Brain microvascular endothelial cell (primary cell): ENCODE results near the gene AFF3.

ENCODE experiments used
- DNase-seq: peaks from one replicate; pipeline ENCODE4 v3.0.0-alpha.2; 2020
- H3K27ac ChIP-seq: fragments of 250-450 bp; sonication (Bioruptor Pico); 2 replicates; pipeline ENCODE4 v1.5.1; 2020; ENCODE audit warnings: mild to moderate bottlenecking, moderate library complexity
- H3K27me3 ChIP-seq: fragments of 250-450 bp; sonication (Bioruptor Pico); replicated peaks from 2 replicates; pipeline ENCODE4 v1.5.1; 2020; ENCODE audit warnings: mild to moderate bottlenecking
- H3K36me3 ChIP-seq: fragments of 250-450 bp; sonication (Bioruptor Pico); replicated peaks from 2 replicates; pipeline ENCODE4 v1.5.1; 2020; ENCODE audit warnings: mild to moderate bottlenecking
- H3K4me3 ChIP-seq: 2 replicates; pipeline ENCODE4 v1.5.1; 2011; ENCODE audit warnings: low read depth, mild to moderate bottlenecking, control low read depth, low read length, moderate library complexity
- in situ Hi-C: cut with HindIII; loops from 2 replicates; pipeline ENCODE4 v1.10.0; 2017; ENCODE audit warnings: low sequenced_read_pairs, low pct_ligation_motif_present
- TF ChIP-seq, protein P1 (sequence below): IDR thresholded peaks from 2 replicates; pipeline ENCODE4 v1.5.1; 2011; ENCODE audit warnings: low read depth, mild to moderate bottlenecking, moderate library complexity, low read length, control low read depth, inconsistent platforms; ENCODE audit errors: missing control alignments

AFF3 gene

DNA sequence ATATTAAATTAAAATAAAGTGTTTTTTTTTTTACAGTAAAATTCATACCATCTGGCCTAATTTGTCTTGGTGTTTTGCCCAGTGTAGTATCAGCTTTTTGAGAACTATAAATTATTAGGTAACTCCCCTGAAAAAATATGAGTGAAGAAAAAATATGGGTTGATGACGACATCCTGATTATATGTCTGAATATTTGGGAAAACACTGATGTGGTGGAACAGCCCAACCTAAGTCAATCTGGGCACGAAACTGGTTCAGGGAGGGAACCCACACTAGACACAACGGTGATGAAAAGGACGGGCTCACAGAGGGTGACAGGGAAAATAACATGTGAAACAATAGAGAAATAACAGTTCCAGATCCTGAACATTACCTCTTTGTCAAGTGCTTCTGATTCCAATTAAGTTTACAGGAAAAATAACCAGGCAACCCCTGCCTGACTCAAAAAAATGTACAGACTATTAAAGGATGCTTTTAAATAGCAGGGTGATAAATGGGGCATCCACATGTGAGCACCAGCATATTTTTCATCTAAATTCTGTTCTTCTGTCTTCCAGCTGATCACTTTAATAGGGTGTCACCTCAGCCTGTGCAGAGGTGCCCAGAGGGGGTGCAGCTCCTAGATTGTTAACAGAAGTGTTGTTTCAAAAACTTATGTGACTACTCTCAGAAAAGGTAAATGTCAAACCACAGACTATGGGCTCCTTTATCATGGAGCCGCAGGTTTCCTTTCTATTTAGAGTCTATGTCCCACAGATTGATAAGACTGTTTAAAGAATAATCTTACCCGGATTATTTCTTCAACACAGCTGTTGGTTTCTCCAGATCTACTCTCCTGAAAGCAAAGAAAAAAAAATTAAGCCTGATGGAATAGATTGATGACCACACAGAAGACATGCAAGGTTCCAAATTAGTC is 305.4 kb downstream of the AFF3 start:
- TF ChIP-seq, protein P1, sequence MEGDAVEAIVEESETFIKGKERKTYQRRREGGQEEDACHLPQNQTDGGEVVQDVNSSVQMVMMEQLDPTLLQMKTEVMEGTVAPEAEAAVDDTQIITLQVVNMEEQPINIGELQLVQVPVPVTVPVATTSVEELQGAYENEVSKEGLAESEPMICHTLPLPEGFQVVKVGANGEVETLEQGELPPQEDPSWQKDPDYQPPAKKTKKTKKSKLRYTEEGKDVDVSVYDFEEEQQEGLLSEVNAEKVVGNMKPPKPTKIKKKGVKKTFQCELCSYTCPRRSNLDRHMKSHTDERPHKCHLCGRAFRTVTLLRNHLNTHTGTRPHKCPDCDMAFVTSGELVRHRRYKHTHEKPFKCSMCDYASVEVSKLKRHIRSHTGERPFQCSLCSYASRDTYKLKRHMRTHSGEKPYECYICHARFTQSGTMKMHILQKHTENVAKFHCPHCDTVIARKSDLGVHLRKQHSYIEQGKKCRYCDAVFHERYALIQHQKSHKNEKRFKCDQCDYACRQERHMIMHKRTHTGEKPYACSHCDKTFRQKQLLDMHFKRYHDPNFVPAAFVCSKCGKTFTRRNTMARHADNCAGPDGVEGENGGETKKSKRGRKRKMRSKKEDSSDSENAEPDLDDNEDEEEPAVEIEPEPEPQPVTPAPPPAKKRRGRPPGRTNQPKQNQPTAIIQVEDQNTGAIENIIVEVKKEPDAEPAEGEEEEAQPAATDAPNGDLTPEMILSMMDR = no peak
- no peak for DNase-seq
- H3K27me3 ChIP-seq = no peaks in the 10 kb centered on the region
- H3K36me3 ChIP-seq = no peaks in the 10 kb centered on the region
- in situ Hi-C loops = no loop called here
- H3K27ac ChIP-seq = no peak overlapping the region
- H3K4me3 ChIP-seq = no peak overlapping the region

DNA sequence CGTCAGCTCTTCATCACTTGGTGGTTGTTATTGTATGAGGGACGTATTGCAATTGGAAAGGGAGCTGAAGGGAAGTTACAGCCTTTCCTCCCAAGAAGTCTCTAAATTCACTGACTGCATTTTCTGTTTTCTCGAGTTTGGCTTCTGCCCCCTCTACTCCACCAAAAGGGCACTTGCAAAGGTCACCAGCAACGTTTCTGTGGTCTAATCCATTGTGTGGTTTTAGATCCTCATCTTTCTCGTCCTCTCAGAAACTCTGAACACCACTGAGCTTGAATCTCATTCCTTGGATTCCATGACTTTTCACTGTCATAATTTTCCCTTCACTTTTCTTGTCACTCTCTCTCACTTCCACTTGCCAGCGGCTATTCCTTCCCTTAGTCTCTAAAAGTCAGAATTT is 308.0 kb downstream of the AFF3 start:
- no peak for DNase-seq
- Histone ChIP-seq H3K27ac (no peak overlapping the region), H3K36me3 (no peaks in the 10 kb centered on the region), H3K4me3 (no peak overlapping the region), H3K27me3 (no peaks in the 10 kb centered on the region)
- in situ Hi-C loops = no loop called here
- TF ChIP-seq, protein P1 = no peak

DNA sequence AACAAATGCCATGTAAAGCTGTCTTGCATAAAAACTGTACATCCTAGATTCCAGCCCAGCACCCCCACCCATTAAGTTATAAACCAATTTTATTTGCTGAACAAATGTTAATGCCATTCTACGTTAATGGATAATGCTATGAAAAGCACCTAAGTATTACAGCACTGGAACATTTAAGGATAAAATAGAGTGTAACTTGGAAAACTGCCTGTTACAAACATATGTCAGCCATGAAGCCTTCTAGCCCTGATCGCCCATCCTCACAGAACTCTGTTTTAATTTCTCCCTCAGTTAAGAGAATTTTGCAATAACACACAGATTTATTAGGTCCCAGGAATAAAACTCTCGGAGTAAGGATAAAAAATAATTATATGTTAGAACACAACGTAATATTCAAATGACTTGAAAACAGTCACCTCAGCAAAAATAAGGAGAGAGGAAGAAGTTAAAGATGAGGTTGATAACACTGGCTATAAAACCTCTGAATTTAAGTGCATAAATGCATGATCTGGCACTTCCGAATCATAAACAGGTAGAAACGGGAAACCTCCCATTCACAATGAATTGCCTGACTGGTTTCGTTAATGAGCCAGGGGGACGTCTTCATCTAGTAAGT is 308.7 kb downstream of the AFF3 start:
- H3K4me3 ChIP-seq = no peak overlapping the region
- H3K27me3 ChIP-seq = no peaks in the 10 kb centered on the region
- DNase-seq = no peak
- in situ Hi-C loops = no loop called here
- no peaks in the 10 kb centered on the region for H3K36me3 ChIP-seq
- H3K27ac ChIP-seq = no peak overlapping the region
- TF ChIP-seq, protein P1 = no peak

DNA sequence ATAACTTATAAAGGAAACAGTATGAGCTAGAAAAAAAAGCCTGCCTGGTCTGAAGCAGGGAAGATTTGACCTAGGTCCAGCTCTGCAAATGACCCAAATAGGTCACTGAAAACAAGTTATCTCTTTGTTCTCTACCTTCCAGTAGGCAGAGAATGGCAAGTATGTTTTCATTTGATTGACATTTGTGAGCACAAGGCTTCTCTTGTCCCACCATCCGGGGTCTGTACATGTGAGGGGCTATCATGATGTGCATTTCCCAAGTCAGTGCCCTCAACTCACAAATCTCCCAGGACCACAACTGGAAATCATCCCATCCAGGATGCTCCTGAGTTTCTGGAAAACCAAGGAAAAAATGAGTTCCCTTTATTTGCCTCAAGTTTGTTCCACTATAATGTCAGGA is 309.5 kb downstream of the AFF3 start:
- H3K36me3 ChIP-seq = no peaks in the 10 kb centered on the region
- no peak overlapping the region for H3K27ac ChIP-seq
- H3K27me3 ChIP-seq = no peaks in the 10 kb centered on the region
- DNase-seq = no peak
- H3K4me3 ChIP-seq = no peak overlapping the region
- TF ChIP-seq, protein P1 = no peak
- in situ Hi-C loops = no loop called here

DNA sequence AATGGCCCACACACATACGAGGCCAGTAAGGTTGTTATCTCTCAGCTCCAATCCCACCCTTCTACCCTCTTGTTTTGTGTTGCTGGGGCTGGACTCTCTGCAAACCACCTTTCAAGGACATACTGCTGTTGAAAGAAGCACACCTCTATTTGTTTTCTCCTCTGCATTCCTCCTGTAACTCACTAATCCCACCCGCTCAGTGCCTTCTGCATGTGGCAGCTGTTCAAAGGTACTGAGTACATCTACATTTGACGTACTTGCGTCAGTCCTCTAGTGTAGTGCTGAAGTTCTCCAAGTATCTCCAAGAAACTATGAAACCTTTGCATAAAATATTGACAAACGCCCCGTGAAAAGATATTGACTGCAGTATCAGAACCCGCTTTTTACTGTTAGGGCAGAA is 310.6 kb downstream of the AFF3 start:
- DNase-seq = no peak

More for the DNA sequence above, 310.6 kb downstream of the AFF3 start:
- Histone ChIP-seq H3K36me3 (no peaks in the 10 kb centered on the region), H3K27ac (no peak overlapping the region), H3K27me3 (no peaks in the 10 kb centered on the region), H3K4me3 (no peak overlapping the region)
- in situ Hi-C loops = no loop called here
- TF ChIP-seq, protein P1 = no peak
